ENCODE measurements around the gene KRTAP13-3.

The KRTAP13-3 gene

GRCh38 chr21:30447056-30447455 is 21.3 kb upstream of the KRTAP13-3 start:
- H3K23ac ChIP-seq (ENCODE audit: low read length in 2 of 2): no peak overlapping the region
- no peak overlapping the region for H4K91ac ChIP-seq (ENCODE audit: low read length)
- H3K4me2 ChIP-seq (ENCODE audit: low read length, poor library complexity, severe bottlenecking): no peak overlapping the region
- H2BK5ac ChIP-seq (ENCODE audit: low read depth, low read length, poor library complexity, severe bottlenecking): no peak overlapping the region
- no peak overlapping the region for H2BK15ac ChIP-seq (ENCODE audit: low read depth, poor library complexity, severe bottlenecking)
- H3K18ac ChIP-seq (ENCODE audit: low read depth in 1 of 2, low read length in 2 of 2): no peak overlapping the region
- H3K9me3 ChIP-seq (ENCODE audit: control insufficient read depth, low read length): no peaks in the 10 kb centered on the region
- H3K4me1 ChIP-seq (ENCODE audit: control insufficient read depth, insufficient read depth, low read depth, low read length): no peaks in the 10 kb centered on the region
- H2AFZ ChIP-seq (ENCODE audit: low read depth, low read length): no peak overlapping the region
- no peaks in the 10 kb centered on the region for H3K79me1 ChIP-seq (replicated peaks; ENCODE audit: low read length, poor library complexity, severe bottlenecking)
- H3K36me3 ChIP-seq (ENCODE audit: control insufficient read depth in 1 of 2, insufficient read depth in 2 of 2, low read depth in 1 of 2, low read length in 2 of 2): no peaks in the 10 kb centered on the region
- H4K8ac ChIP-seq (ENCODE audit: low read length): no peak overlapping the region
- H3K27ac ChIP-seq (ENCODE audit: low read length, poor library complexity, severe bottlenecking): no peak overlapping the region
- H3K14ac ChIP-seq (ENCODE audit: low read length in 2 of 2): no peak overlapping the region
- H3K27me3 ChIP-seq (ENCODE audit: control insufficient read depth in 1 of 2, insufficient read depth in 1 of 2, low read length in 2 of 2): no peaks in the 10 kb centered on the region
- 53% methylated on average over 4 of the region's 4 CpGs for WGBS
- no peak overlapping the region for H3K4me3 ChIP-seq (ENCODE audit: insufficient read depth in 1 of 2, low read depth in 1 of 2, low read length in 2 of 2)
- no peak overlapping the region for H3K9ac ChIP-seq (ENCODE audit: low read length)
- no peak for DNase-seq
- H3K4ac ChIP-seq (ENCODE audit: low read depth in 1 of 2, low read length in 2 of 2): no peak overlapping the region
- H2BK12ac ChIP-seq (ENCODE audit: low read length in 2 of 2): no peak overlapping the region
- H2BK120ac ChIP-seq (ENCODE audit: low read depth, low read length): no peak overlapping the region
- H2AK5ac ChIP-seq (ENCODE audit: low read length, severe bottlenecking): no peak overlapping the region

DNA sequence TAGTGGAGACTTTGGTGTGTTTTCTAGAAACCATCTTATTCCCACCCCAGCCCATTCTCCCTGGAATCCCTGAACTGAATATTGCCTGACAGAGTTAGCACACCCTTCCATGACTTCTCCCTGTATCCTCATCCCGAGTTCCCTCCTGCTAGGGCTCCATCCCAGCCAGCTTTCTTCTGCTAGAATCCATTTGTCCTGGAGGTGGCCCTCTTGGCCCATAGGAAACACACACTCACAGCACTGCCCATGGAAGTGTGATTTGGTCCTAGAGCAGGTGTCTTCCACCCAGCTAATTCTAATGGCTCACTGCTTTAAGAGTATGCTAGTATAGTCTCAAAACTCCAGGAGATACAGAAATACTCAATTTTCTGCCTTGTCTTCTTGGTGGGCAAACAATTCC is 18.5 kb upstream of the KRTAP13-3 start:
- no peak overlapping the region for H3K23ac ChIP-seq (ENCODE audit: low read length in 2 of 2)
- H2BK15ac ChIP-seq (ENCODE audit: low read depth, poor library complexity, severe bottlenecking): no peak overlapping the region
- H2BK120ac ChIP-seq (ENCODE audit: low read depth, low read length): no peak overlapping the region
- no peak overlapping the region for H3K9ac ChIP-seq (ENCODE audit: low read length)
- H3K4me1 ChIP-seq (ENCODE audit: control insufficient read depth, insufficient read depth, low read depth, low read length): no peaks in the 10 kb centered on the region
- H2AFZ ChIP-seq (ENCODE audit: low read depth, low read length): no peak overlapping the region
- H3K4me2 ChIP-seq (ENCODE audit: low read length, poor library complexity, severe bottlenecking): no peak overlapping the region
- H4K91ac ChIP-seq (ENCODE audit: low read length): no peak overlapping the region
- no peak overlapping the region for H2BK5ac ChIP-seq (ENCODE audit: low read depth, low read length, poor library complexity, severe bottlenecking)
- H4K8ac ChIP-seq (ENCODE audit: low read length): no peak overlapping the region
- no peak overlapping the region for H3K14ac ChIP-seq (ENCODE audit: low read length in 2 of 2)
- no peak overlapping the region for H2BK12ac ChIP-seq (ENCODE audit: low read length in 2 of 2)
- no peaks in the 10 kb centered on the region for H3K27me3 ChIP-seq (ENCODE audit: control insufficient read depth in 1 of 2, insufficient read depth in 1 of 2, low read length in 2 of 2)
- no peak overlapping the region for H3K4me3 ChIP-seq (ENCODE audit: insufficient read depth in 1 of 2, low read depth in 1 of 2, low read length in 2 of 2)
- 0% methylated on average over 1 of the region's 1 CpG for WGBS
- H3K4ac ChIP-seq (ENCODE audit: low read depth in 1 of 2, low read length in 2 of 2): no peak overlapping the region
- no peak for DNase-seq
- H3K79me1 ChIP-seq (replicated peaks; ENCODE audit: low read length, poor library complexity, severe bottlenecking): no peaks in the 10 kb centered on the region
- no peaks in the 10 kb centered on the region for H3K36me3 ChIP-seq (ENCODE audit: control insufficient read depth in 1 of 2, insufficient read depth in 2 of 2, low read depth in 1 of 2, low read length in 2 of 2)
- H2AK5ac ChIP-seq (ENCODE audit: low read length, severe bottlenecking): no peak overlapping the region
- H3K18ac ChIP-seq (ENCODE audit: low read depth in 1 of 2, low read length in 2 of 2): no peak overlapping the region
- H3K9me3 ChIP-seq (ENCODE audit: control insufficient read depth, low read length): no peaks in the 10 kb centered on the region
- H3K27ac ChIP-seq (ENCODE audit: low read length, poor library complexity, severe bottlenecking): no peak overlapping the region

GRCh38 chr21:30443226-30443625 is 17.5 kb upstream of the KRTAP13-3 start:
- no peaks in the 10 kb centered on the region for H3K4me1 ChIP-seq (ENCODE audit: control insufficient read depth, insufficient read depth, low read depth, low read length)
- no peak overlapping the region for H4K91ac ChIP-seq (ENCODE audit: low read length)
- no peak overlapping the region for H3K4me2 ChIP-seq (ENCODE audit: low read length, poor library complexity, severe bottlenecking)
- no peaks in the 10 kb centered on the region for H3K27me3 ChIP-seq (ENCODE audit: control insufficient read depth in 1 of 2, insufficient read depth in 1 of 2, low read length in 2 of 2)
- H3K23ac ChIP-seq (ENCODE audit: low read length in 2 of 2): no peak overlapping the region
- no peak overlapping the region for H3K9ac ChIP-seq (ENCODE audit: low read length)
- no peak overlapping the region for H3K27ac ChIP-seq (ENCODE audit: low read length, poor library complexity, severe bottlenecking)
- H3K36me3 ChIP-seq (ENCODE audit: control insufficient read depth in 1 of 2, insufficient read depth in 2 of 2, low read depth in 1 of 2, low read length in 2 of 2): no peaks in the 10 kb centered on the region
- no peaks in the 10 kb centered on the region for H3K79me1 ChIP-seq (replicated peaks; ENCODE audit: low read length, poor library complexity, severe bottlenecking)
- H2BK5ac ChIP-seq (ENCODE audit: low read depth, low read length, poor library complexity, severe bottlenecking): no peak overlapping the region
- no peak overlapping the region for H4K8ac ChIP-seq (ENCODE audit: low read length)
- H3K4ac ChIP-seq (ENCODE audit: low read depth in 1 of 2, low read length in 2 of 2): no peak overlapping the region
- H3K14ac ChIP-seq (ENCODE audit: low read length in 2 of 2): no peak overlapping the region
- no peak overlapping the region for H3K4me3 ChIP-seq (ENCODE audit: insufficient read depth in 1 of 2, low read depth in 1 of 2, low read length in 2 of 2)
- no peak overlapping the region for H2AFZ ChIP-seq (ENCODE audit: low read depth, low read length)
- no peak overlapping the region for H2BK12ac ChIP-seq (ENCODE audit: low read length in 2 of 2)
- H3K9me3 ChIP-seq (ENCODE audit: control insufficient read depth, low read length): no peaks in the 10 kb centered on the region
- no peak overlapping the region for H2BK15ac ChIP-seq (ENCODE audit: low read depth, poor library complexity, severe bottlenecking)
- H2BK120ac ChIP-seq (ENCODE audit: low read depth, low read length): no peak overlapping the region
- H3K18ac ChIP-seq (ENCODE audit: low read depth in 1 of 2, low read length in 2 of 2): no peak overlapping the region
- no peak overlapping the region for H2AK5ac ChIP-seq (ENCODE audit: low read length, severe bottlenecking)
- no peak for DNase-seq

DNA sequence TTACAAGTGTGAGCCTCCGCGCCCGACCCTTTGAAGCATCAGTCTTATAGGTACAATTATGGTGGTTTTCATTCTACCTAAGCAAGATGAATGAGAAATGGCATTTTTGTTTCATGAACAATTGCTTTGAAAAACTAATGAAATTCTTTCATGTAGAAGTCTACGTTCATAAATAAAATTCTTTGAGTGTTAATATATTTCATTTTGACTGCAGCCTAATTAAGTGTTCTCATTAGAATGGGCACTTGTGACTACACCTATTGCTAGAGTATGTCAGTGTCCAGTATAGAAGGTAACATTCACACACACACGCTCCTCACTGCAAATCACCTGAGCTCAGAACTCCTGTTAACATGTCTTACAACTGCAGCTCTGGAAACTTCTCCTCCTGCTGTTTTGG is 14.2 kb upstream of the KRTAP13-3 start, which contains the start of gene KRTAP15-1:
KRTAP15-1 (plus strand) TSS at position 301 of the 400 bp plus-strand sequence; CDS start at position 354, 53 bp downstream.
- no peak within 1 kb of the TSS for H3K4me2 ChIP-seq (ENCODE audit: low read length, poor library complexity, severe bottlenecking)
- H3K79me1 ChIP-seq (replicated peaks; ENCODE audit: low read length, poor library complexity, severe bottlenecking): no peaks in the 10 kb centered on the region

More for the DNA sequence above, 14.2 kb upstream of the KRTAP13-3 start, which contains the start of gene KRTAP15-1:
- no peak within 1 kb of the TSS for H3K23ac ChIP-seq (ENCODE audit: low read length in 2 of 2)
- no peaks in the 10 kb centered on the region for H3K36me3 ChIP-seq (ENCODE audit: control insufficient read depth in 1 of 2, insufficient read depth in 2 of 2, low read depth in 1 of 2, low read length in 2 of 2)
- whole genome bisulfite sequencing: 56% methylated on average over 1 of the region's 5 CpGs
- H2AK5ac ChIP-seq (ENCODE audit: low read length, severe bottlenecking): no peak within 1 kb of the TSS
- no peak within 1 kb of the TSS for H4K8ac ChIP-seq (ENCODE audit: low read length)
- H2BK12ac ChIP-seq (ENCODE audit: low read length in 2 of 2): no peak within 1 kb of the TSS
- no peak within 1 kb of the TSS for H3K9ac ChIP-seq (ENCODE audit: low read length)
- H3K4me3 ChIP-seq (ENCODE audit: insufficient read depth in 1 of 2, low read depth in 1 of 2, low read length in 2 of 2): no peak within 1 kb of the TSS
- no peak within 1 kb of the TSS for H2AFZ ChIP-seq (ENCODE audit: low read depth, low read length)
- no peaks in the 10 kb centered on the region for H3K4me1 ChIP-seq (ENCODE audit: control insufficient read depth, insufficient read depth, low read depth, low read length)
- no peak within 1 kb of the TSS for H3K18ac ChIP-seq (ENCODE audit: low read depth in 1 of 2, low read length in 2 of 2)
- no peak within 1 kb of the TSS for H2BK5ac ChIP-seq (ENCODE audit: low read depth, low read length, poor library complexity, severe bottlenecking)
- H2BK120ac ChIP-seq (ENCODE audit: low read depth, low read length): no peak within 1 kb of the TSS
- no peak within 1 kb of the TSS for H3K27ac ChIP-seq (ENCODE audit: low read length, poor library complexity, severe bottlenecking)
- no peaks in the 10 kb centered on the region for H3K27me3 ChIP-seq (ENCODE audit: control insufficient read depth in 1 of 2, insufficient read depth in 1 of 2, low read length in 2 of 2)
- no peak within 1 kb of the TSS for H3K14ac ChIP-seq (ENCODE audit: low read length in 2 of 2)
- no peak within 1 kb of the TSS for H3K4ac ChIP-seq (ENCODE audit: low read depth in 1 of 2, low read length in 2 of 2)
- H3K9me3 ChIP-seq (ENCODE audit: control insufficient read depth, low read length): no peaks in the 10 kb centered on the region
- no peak within 1 kb of the TSS for H2BK15ac ChIP-seq (ENCODE audit: low read depth, poor library complexity, severe bottlenecking)
- no peak for DNase-seq
- H4K91ac ChIP-seq (ENCODE audit: low read length): no peak within 1 kb of the TSS
